ENCODE results near the gene GSTT2B.

DNA sequence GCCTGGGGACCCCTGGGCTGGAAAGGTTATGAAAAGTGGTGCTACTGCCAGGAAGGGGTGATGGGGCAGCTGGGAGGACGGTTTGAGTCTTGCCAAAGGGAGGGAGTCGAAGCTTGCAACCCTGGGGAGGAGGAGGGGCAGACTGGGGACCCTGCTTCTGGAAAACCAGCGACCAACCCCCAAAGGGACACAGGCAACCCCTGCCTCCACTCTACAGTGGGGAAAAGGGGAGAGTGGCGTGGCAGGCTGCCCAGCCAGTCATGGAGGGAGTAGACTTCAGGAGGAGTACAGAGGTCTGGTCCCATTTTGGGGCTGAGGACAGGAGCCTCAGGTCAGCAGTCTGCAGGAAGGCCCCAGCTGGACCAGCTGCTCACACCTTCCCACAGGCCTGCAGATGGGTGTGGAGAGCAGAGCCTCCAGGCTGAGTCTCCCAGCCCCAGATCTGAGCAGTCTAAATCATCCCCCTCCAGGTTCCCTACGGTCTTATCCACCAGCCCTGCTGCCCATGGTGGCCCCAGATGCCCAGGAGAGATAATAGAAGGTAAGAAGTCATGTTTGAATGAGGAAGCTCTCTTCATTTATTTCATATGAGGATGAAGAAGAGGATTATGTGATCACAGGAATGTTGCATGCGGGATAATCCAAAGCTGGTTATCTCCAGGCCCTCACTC is 10.0 kb upstream of the GSTT2B start:
- TF ChIP-seq, protein P1, sequence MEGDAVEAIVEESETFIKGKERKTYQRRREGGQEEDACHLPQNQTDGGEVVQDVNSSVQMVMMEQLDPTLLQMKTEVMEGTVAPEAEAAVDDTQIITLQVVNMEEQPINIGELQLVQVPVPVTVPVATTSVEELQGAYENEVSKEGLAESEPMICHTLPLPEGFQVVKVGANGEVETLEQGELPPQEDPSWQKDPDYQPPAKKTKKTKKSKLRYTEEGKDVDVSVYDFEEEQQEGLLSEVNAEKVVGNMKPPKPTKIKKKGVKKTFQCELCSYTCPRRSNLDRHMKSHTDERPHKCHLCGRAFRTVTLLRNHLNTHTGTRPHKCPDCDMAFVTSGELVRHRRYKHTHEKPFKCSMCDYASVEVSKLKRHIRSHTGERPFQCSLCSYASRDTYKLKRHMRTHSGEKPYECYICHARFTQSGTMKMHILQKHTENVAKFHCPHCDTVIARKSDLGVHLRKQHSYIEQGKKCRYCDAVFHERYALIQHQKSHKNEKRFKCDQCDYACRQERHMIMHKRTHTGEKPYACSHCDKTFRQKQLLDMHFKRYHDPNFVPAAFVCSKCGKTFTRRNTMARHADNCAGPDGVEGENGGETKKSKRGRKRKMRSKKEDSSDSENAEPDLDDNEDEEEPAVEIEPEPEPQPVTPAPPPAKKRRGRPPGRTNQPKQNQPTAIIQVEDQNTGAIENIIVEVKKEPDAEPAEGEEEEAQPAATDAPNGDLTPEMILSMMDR (IDR thresholded peaks at IDR 0.05), result no peak
- TF ChIP-seq POLR2A (IDR thresholded peaks at IDR 0.05; ENCODE audit: low read depth) (no peak), EP300 (IDR thresholded peaks at IDR 0.05) (no peak)
